OCI-LY7 (cell line): Measurements from ENCODE around the gene CARD11. TPM values are rescaled to one million over a fixed set of nuclear protein-coding genes. Genes with fewer than 3 reads are reported as not detected.

Experiments used
- BruUV-seq: library from RNA; stranded (reverse); fragments of 400-500 nt; replicated peaks from 2 replicates; lab custom pipeline; 2021; lab: Mats Ljungman, UMichigan
- CTCF ChIA-PET: fragments of 300-600 bp; sonication (Branson Sonifier 250); formaldehyde crosslinking; loops from one replicate; lab custom pipeline; 2022; ENCODE audit warnings: antibody characterized with exemption; ENCODE audit not compliant: unreplicated experiment; lab: Charles Lee
- POLR2A ChIA-PET: fragments of 300-600 bp; sonication (Branson Sonifier 250); formaldehyde crosslinking; loops from one replicate; lab custom pipeline; 2022; ENCODE audit warnings: antibody characterized with exemption; lab: Charles Lee
- DNase-seq: peaks from one replicate; pipeline ENCODE4 v3.0.0-alpha.2; 2015; ENCODE audit warnings: low spot score
- H2AFZ ChIP-seq: fragments of 200-600 bp; sonication (generic), shearing (Covaris generic); 2 replicates; pipeline ENCODE4 v1.6.1; 2014; ENCODE audit warnings: mild to moderate bottlenecking, antibody characterized with exemption, low read length, moderate library complexity
- H3K27ac ChIP-seq: fragments of 200-600 bp; sonication (generic); 2 replicates; pipeline ENCODE4 v1.5.1; 2014; ENCODE audit warnings: mixed run types, low read depth, mild to moderate bottlenecking, moderate library complexity, low read length, inconsistent platforms; ENCODE audit not compliant: poor library complexity, severe bottlenecking
- H3K36me3 ChIP-seq: fragments of 200-600 bp; sonication (generic); 2 replicates; pipeline ENCODE4 v1.6.1; 2014; ENCODE audit warnings: mild to moderate bottlenecking, antibody characterized with exemption, low read length, moderate library complexity, mixed read lengths; ENCODE audit not compliant: insufficient read depth
- H3K4me1 ChIP-seq: fragments of 200-600 bp; sonication (generic); 2 replicates; pipeline ENCODE4 v1.5.1; 2014; ENCODE audit warnings: mild to moderate bottlenecking, low read length; ENCODE audit not compliant: insufficient read depth, poor library complexity, severe bottlenecking
- H3K4me2 ChIP-seq: fragments of 200-600 bp; sonication (generic); 2 replicates; pipeline ENCODE4 v1.6.1; 2014; ENCODE audit warnings: mild to moderate bottlenecking, low read length
- H3K4me3 ChIP-seq: fragments of 200-600 bp; sonication (generic); 2 replicates; pipeline ENCODE4 v1.5.1; 2014; ENCODE audit warnings: mild to moderate bottlenecking, low read depth, low read length; ENCODE audit not compliant: poor library complexity, severe bottlenecking
- H3K79me2 ChIP-seq: fragments of 200-600 bp; sonication (generic); 2 replicates; pipeline ENCODE4 v1.6.1; 2016; ENCODE audit warnings: low read depth, mild to moderate bottlenecking, low read length, moderate library complexity, mixed read lengths; ENCODE audit not compliant: insufficient read depth
- H3K9me2 ChIP-seq: fragments of 200-600 bp; sonication (generic); 2 replicates; pipeline ENCODE4 v1.6.1; 2016; ENCODE audit warnings: mild to moderate bottlenecking, low read length, mixed read lengths; ENCODE audit not compliant: insufficient read depth
- H3K9me3 ChIP-seq: fragments of 200-600 bp; sonication (generic); 2 replicates; pipeline ENCODE4 v1.6.1; 2014; ENCODE audit warnings: mild to moderate bottlenecking, mixed run types, low read length, mixed read lengths
- H4K20me1 ChIP-seq: fragments of 200-600 bp; sonication (generic); 2 replicates; pipeline ENCODE4 v1.6.1; 2014; ENCODE audit warnings: mild to moderate bottlenecking, antibody characterized with exemption, low read length, moderate library complexity, mixed read lengths; ENCODE audit not compliant: insufficient read depth
- CTCF ChIP-seq: fragments of 200-600 bp; sonication (generic); conservative IDR thresholded peaks from 2 replicates; pipeline ENCODE4 v1.5.1; 2014; ENCODE audit warnings: mild to moderate bottlenecking, antibody characterized with exemption, low read length, moderate library complexity, mixed read lengths
- EZH2phosphoT487 ChIP-seq: fragments of 200-600 bp; sonication (generic); IDR thresholded peaks from 2 replicates; pipeline ENCODE4 v1.6.1; 2018; ENCODE audit warnings: low read depth, borderline replicate concordance, mild to moderate bottlenecking, mixed run types, antibody characterized with exemption, low read length, moderate library complexity, mixed read lengths
- intact Hi-C: fragments of 100-400 bp; cut with micrococcal nuclease; formaldehyde crosslinking; loops from one replicate; pipeline ENCODE4 v1.10.0; 2022; ENCODE audit not compliant: unreplicated experiment
- total RNA-seq, 2 experiments: library from RNA; depleted of rRNA in 1 of 2; stranded (reverse); fragments of >200 nt in 1 of 2; shearing (Covaris generic) in 1 of 2; gene quantifications; 2 replicates each; pipeline ENCODE4 v1.2.3, GENCODE V29; 2014 to 2022

CARD11 gene
- total RNA-seq, 2 experiments from 2014 or later = 33.8 to 63.5 TPM

DNA sequence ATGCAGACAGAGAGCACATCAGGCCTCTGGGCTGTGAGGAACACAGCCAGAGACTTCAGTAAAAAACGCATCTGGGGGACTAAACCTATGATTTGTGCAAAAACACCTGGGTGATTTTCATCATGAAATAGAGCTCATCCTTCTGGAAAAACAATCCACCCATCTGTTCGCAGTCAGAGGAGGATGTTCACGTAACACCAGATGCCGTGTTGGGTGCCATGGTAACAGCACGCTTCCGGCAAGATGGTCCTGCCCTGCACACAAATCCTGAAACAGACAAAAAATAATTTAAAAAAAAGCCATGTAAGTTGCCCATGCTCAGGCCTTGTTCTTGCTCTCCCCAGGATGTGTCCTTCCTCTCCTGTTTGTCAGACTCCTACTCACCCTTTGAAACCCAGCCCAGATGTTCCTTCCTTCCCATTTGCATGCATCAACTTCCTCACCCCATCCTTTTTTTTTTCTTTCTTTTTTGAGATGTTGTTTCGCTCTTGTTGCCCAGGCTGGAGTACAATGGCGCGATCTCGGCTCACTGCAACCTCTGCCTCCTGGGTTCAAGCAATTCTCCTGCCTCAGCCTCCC is 171.3 kb downstream of the CARD11 start:
- no peaks in the 10 kb centered on the region for H3K9me2 ChIP-seq
- peak overlapping the region; percentile 49 for H3K27ac ChIP-seq
- intact Hi-C loops = no loop called here
- BruUV-seq = no TSS peak
- H3K79me2 ChIP-seq = no peaks in the 10 kb centered on the region
- H3K4me2 ChIP-seq = peak overlapping the region; percentile 40
- peaks cover 51% of the 10 kb centered on the region for H3K4me1 ChIP-seq
- no peak overlapping the region for H2AFZ ChIP-seq
- ChIA-PET POLR2A (interaction anchor here (0.5 to 1.0 kb wide), 3 partner anchors 20 to 283 kb away, joined by 3 read pairs; no protein-coding TSS in a partner anchor), CTCF (no interaction called here)
- no peak for TF ChIP-seq EZH2phosphoT487
- H4K20me1 ChIP-seq = no peaks in the 10 kb centered on the region
- no peaks in the 10 kb centered on the region for H3K36me3 ChIP-seq
- no peaks in the 10 kb centered on the region for H3K9me3 ChIP-seq
- peak; percentile 51 for DNase-seq
- no peak overlapping the region for H3K4me3 ChIP-seq

DNA sequence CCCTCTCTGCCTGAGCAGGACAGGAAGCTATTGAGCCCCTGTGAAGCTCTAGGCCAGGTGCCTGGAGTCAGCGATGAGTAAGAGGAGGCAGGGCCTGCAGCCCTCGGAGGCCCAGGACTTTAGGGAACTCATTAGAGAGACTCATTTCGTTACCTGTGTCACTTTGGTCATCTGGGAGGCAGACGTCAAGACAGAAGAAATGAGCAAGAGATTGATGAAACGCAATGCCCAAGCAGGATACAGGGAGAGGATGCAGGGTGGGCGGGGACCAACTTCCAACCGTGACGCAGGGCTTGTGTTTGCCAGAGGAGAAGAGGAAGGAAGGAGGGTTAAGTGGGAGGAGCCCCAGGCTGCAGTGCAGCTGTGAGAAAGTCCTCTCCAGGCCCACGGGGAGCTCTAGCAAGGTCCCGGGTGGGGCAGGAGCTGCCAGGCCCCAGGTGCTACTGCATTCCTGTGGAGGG is 173.2 kb downstream of the CARD11 start:
- Histone ChIP-seq H2AFZ (peak overlapping the region; percentile 63; the same call in 1 of the 2 replicates), H3K4me2 (peak overlapping the region; percentile 42)

GRCh38 chr7:2869981-2870380 is 173.7 kb downstream of the CARD11 start:
- Histone ChIP-seq H3K9me3 (no peaks in the 10 kb centered on the region), H3K4me1 (peaks cover 49% of the 10 kb centered on the region), H3K4me3 (peak overlapping the region; percentile 14), H2AFZ (peak overlapping the region; percentile 63; the same call in 1 of the 2 replicates), H4K20me1 (no peaks in the 10 kb centered on the region), H3K27ac (peak overlapping the region; percentile 18), H3K4me2 (peak overlapping the region; percentile 42; the same call in 1 of the 2 replicates), H3K79me2 (no peaks in the 10 kb centered on the region), H3K36me3 (no peaks in the 10 kb centered on the region), H3K9me2 (no peaks in the 10 kb centered on the region)
- POLR2A ChIA-PET = interaction anchor here (0.6 to 0.9 kb wide), 3 partner anchors 8 to 24 kb away, joined by 3 to 4 read pairs (median 3); no protein-coding TSS in a partner anchor
- no peak for TF ChIP-seq EZH2phosphoT487
- no peak for TF ChIP-seq CTCF
- intact Hi-C loops = loop anchor here (10.0 kb wide), 2 partner anchors 435 to 1025 kb away; partner anchors contain the start of gene SDK1
- no TSS peak for BruUV-seq
- CTCF ChIA-PET = interaction anchor here (0.6 kb wide), 1 partner anchor 129 kb away, joined by 4 read pairs; no protein-coding TSS in a partner anchor
- DNase-seq = no peak

More for the DNA sequence above, 173.2 kb downstream of the CARD11 start:
- no peaks in the 10 kb centered on the region for H4K20me1 ChIP-seq
- H3K4me3 ChIP-seq = peak overlapping the region; percentile 14
- intact Hi-C loops = no loop called here
- H3K79me2 ChIP-seq = no peaks in the 10 kb centered on the region
- CTCF ChIA-PET = interaction anchor here (0.6 kb wide), 1 partner anchor 130 kb away, joined by 4 read pairs; no protein-coding TSS in a partner anchor
- H3K36me3 ChIP-seq = no peaks in the 10 kb centered on the region
- peaks cover 51% of the 10 kb centered on the region for H3K4me1 ChIP-seq
- H3K27ac ChIP-seq = peak overlapping the region; percentile 18
- H3K9me2 ChIP-seq = no peaks in the 10 kb centered on the region
- H3K9me3 ChIP-seq = no peaks in the 10 kb centered on the region
- POLR2A ChIA-PET = interaction anchor here (0.6 to 1.3 kb wide), 4 partner anchors 9 to 23 kb away, joined by 3 to 4 read pairs (median 4); no protein-coding TSS in a partner anchor
- TF ChIP-seq EZH2phosphoT487 (no peak), CTCF (no peak)
- peak; percentile 69 for DNase-seq
- BruUV-seq = no TSS peak
